ENCODE results near the gene SAMD4A. TPM values are rescaled to one million over a fixed set of nuclear protein-coding genes. Genes with fewer than 3 reads are reported as not detected.

SAMD4A gene
- total RNA-seq, 2 donors from 2014 or later: 1.9 to 8.0 TPM

GRCh38 chr14:54589076-54589475, 22.1 kb downstream of the SAMD4A start:
- no peaks in the 10 kb centered on the region for H3K9me3 ChIP-seq (ENCODE audit: control insufficient read depth, low read length)
- H3K9ac ChIP-seq (ENCODE audit: extremely low read depth, low read length, poor library complexity, severe bottlenecking): no peak overlapping the region
- no peak for DNase-seq
- no peaks in the 10 kb centered on the region for H3K4me1 Mint-ChIP-seq
- no peak overlapping the region for H3K27ac ChIP-seq (ENCODE audit: low read depth, low read length)
- H3K4me1 ChIP-seq (ENCODE audit: control insufficient read depth, insufficient read depth, low read length): no peaks in the 10 kb centered on the region
- WGBS, 2 experiments (ENCODE audit: insufficient coverage in 1 of 2, insufficient read length in 1 of 2): 98% methylated on average over 2 of the region's 2 CpGs; no CpG with 5 or more reads in 1 of the 2 experiments
- H3K27ac Mint-ChIP-seq: no peak overlapping the region
- H3K27me3 Mint-ChIP-seq (ENCODE audit: insufficient read depth): no peaks in the 10 kb centered on the region
- TF ChIP-seq, protein P1, sequence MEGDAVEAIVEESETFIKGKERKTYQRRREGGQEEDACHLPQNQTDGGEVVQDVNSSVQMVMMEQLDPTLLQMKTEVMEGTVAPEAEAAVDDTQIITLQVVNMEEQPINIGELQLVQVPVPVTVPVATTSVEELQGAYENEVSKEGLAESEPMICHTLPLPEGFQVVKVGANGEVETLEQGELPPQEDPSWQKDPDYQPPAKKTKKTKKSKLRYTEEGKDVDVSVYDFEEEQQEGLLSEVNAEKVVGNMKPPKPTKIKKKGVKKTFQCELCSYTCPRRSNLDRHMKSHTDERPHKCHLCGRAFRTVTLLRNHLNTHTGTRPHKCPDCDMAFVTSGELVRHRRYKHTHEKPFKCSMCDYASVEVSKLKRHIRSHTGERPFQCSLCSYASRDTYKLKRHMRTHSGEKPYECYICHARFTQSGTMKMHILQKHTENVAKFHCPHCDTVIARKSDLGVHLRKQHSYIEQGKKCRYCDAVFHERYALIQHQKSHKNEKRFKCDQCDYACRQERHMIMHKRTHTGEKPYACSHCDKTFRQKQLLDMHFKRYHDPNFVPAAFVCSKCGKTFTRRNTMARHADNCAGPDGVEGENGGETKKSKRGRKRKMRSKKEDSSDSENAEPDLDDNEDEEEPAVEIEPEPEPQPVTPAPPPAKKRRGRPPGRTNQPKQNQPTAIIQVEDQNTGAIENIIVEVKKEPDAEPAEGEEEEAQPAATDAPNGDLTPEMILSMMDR (conservative IDR thresholded peaks at IDR 0.05): no peak
- H3K4me3 ChIP-seq (ENCODE audit: low read length): no peak overlapping the region
- peaks cover 8% of the 10 kb centered on the region for H3K9me3 Mint-ChIP-seq
- no peaks in the 10 kb centered on the region for H3K27me3 ChIP-seq (ENCODE audit: control insufficient read depth, insufficient read depth, low read length, poor library complexity, severe bottlenecking)
- H3K4me3 Mint-ChIP-seq: no peak overlapping the region
- no peaks in the 10 kb centered on the region for H3K36me3 ChIP-seq (ENCODE audit: control insufficient read depth, insufficient read depth, low read length)
- peaks cover 10% of the 10 kb centered on the region for H3K36me3 Mint-ChIP-seq (ENCODE audit: low read depth)

- no peak overlapping the region for H3K4me3 Mint-ChIP-seq
- no peaks in the 10 kb centered on the region for H3K4me1 ChIP-seq (ENCODE audit: control insufficient read depth, insufficient read depth, low read length)
- H3K9me3 Mint-ChIP-seq: peaks cover 8% of the 10 kb centered on the region
- H3K27me3 ChIP-seq (ENCODE audit: control insufficient read depth, insufficient read depth, low read length, poor library complexity, severe bottlenecking): no peaks in the 10 kb centered on the region
- no peaks in the 10 kb centered on the region for H3K4me1 Mint-ChIP-seq
- no peak for DNase-seq
- no peak overlapping the region for H3K27ac Mint-ChIP-seq
- WGBS, 2 experiments (ENCODE audit: insufficient coverage in 1 of 2, insufficient read length in 1 of 2): 98 to 99% methylated on average over 4 of the region's 4 CpGs
- H3K36me3 Mint-ChIP-seq (ENCODE audit: low read depth): peaks cover 10% of the 10 kb centered on the region
- TF ChIP-seq, protein P1 (conservative IDR thresholded peaks at IDR 0.05): no peak
- no peak overlapping the region for H3K27ac ChIP-seq (ENCODE audit: low read depth, low read length)
- H3K36me3 ChIP-seq (ENCODE audit: control insufficient read depth, insufficient read depth, low read length): no peaks in the 10 kb centered on the region
- H3K9ac ChIP-seq (ENCODE audit: extremely low read depth, low read length, poor library complexity, severe bottlenecking): no peak overlapping the region
- H3K27me3 Mint-ChIP-seq (ENCODE audit: insufficient read depth): no peaks in the 10 kb centered on the region
- no peak overlapping the region for H3K4me3 ChIP-seq (ENCODE audit: low read length)
- no peaks in the 10 kb centered on the region for H3K9me3 ChIP-seq (ENCODE audit: control insufficient read depth, low read length)
Observed at GRCh38 chr14:54589843-54590242, 22.9 kb downstream of the SAMD4A start.

DNA sequence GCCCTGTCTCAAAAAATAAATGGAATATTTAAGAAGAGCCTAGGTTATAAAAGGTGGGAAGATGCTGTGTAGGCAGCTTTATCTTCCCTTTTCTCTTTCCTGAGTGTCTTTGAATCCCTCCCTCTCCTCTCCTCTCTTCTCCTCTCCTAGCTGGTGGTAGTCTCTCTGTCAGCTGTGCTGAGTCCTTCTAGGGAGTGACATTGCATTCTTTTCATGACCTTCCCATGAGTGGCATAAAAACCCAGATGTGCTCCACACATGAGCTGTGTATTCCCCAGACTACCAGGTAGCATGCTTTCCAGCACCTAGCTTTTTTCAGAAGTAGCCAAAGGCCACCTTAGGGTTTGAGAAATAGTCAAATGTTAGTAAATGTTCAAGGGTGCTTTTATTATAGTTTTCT, 23.6 kb downstream of the SAMD4A start:
- no peaks in the 10 kb centered on the region for H3K4me1 ChIP-seq (ENCODE audit: control insufficient read depth, insufficient read depth, low read length)
- H3K4me1 Mint-ChIP-seq: no peaks in the 10 kb centered on the region
- H3K27me3 Mint-ChIP-seq (ENCODE audit: insufficient read depth): no peaks in the 10 kb centered on the region
- TF ChIP-seq, protein P1 (conservative IDR thresholded peaks at IDR 0.05): no peak
- peaks cover 10% of the 10 kb centered on the region for H3K36me3 Mint-ChIP-seq (ENCODE audit: low read depth)
- no peak overlapping the region for H3K4me3 Mint-ChIP-seq
- H3K27ac ChIP-seq (ENCODE audit: low read depth, low read length): no peak overlapping the region
- no peaks in the 10 kb centered on the region for H3K36me3 ChIP-seq (ENCODE audit: control insufficient read depth, insufficient read depth, low read length)
- no peak for DNase-seq
- no peaks in the 10 kb centered on the region for H3K9me3 ChIP-seq (ENCODE audit: control insufficient read depth, low read length)
- no peak overlapping the region for H3K4me3 ChIP-seq (ENCODE audit: low read length)
- no peak overlapping the region for H3K9ac ChIP-seq (ENCODE audit: extremely low read depth, low read length, poor library complexity, severe bottlenecking)
- peaks cover 8% of the 10 kb centered on the region for H3K9me3 Mint-ChIP-seq
- H3K27ac Mint-ChIP-seq: no peak overlapping the region
- H3K27me3 ChIP-seq (ENCODE audit: control insufficient read depth, insufficient read depth, low read length, poor library complexity, severe bottlenecking): no peaks in the 10 kb centered on the region
